HG02885 (cell line): ENCODE results near the gene SNX7.

Source experiments
- ATAC-seq: cut with Tn5 transposase; IDR thresholded peaks from one replicate; pipeline ENCODE4 v1.9.1; 2021; ENCODE audit warnings: mild to moderate bottlenecking; ENCODE audit not compliant: unreplicated experiment, poor library complexity

The SNX7 gene

DNA sequence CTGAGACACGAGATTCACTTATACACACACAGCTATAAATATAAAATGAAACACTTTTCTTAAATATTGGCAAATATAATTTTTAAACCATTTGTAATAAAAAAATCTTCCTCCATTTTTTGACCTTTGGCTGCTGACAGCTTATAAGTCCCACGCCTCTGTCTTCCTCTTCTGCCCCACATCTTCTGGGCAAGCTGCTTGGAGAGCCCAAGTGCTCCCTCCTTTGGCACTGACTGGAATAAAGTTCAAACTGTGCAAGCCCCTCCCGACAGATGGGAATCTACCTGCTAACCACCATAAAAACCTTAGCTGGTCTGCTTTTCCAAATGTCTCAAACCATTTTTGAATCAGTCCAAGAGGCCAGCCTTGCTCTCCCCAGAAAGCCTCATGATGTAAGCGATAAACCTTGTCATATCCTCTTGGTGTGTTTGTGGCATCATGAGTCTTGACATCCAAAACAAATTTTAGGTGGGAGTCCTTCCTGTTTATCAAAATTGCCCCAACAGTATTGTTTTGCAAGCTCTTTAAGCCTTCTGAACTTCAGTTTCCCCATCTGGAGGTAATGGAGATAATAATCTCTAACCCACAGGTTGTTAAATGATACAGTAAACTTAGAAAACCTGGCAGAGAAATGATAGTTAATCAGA is 99.8 kb downstream of the SNX7 start:
- no peak for ATAC-seq

DNA sequence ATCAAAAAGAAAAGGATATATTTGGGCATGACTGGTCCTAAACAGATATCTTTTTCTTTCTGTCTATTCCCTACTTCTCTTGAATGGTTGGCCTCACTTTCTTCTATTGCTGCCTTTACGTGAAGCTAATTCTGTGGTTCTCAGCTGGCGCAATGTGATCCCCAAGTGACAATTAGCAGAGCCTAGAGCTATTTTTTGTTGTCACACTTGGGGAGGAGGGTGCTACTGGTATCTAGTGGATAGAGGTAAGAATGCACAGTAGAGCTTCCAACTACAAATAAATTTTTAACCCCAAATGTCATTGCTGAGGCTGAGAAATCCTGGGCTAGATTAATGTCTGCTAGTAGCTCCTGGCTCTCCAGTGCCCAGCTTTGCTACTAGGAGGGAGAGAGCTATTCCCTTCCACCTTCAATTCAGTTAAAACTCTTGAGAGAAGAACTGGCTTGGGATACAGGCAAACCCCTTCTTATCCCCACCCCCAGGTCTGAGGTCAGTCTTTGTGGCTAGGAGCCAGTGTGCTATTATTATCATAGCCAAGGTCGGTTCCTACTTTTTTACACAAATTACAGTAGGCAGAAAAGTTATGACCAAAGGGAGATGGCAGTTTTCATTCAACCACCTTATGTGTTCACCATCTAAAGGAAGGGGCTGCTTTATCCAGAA is 102.1 kb downstream of the SNX7 start:
- ATAC-seq, result no peak

GRCh38 chr1:98764485-98764884 is 103.0 kb downstream of the SNX7 start:
- ATAC-seq, result no peak

- ATAC-seq, result peak; percentile 90
Observed at GRCh38 chr1:98766255-98766654, 104.7 kb downstream of the SNX7 start.

DNA sequence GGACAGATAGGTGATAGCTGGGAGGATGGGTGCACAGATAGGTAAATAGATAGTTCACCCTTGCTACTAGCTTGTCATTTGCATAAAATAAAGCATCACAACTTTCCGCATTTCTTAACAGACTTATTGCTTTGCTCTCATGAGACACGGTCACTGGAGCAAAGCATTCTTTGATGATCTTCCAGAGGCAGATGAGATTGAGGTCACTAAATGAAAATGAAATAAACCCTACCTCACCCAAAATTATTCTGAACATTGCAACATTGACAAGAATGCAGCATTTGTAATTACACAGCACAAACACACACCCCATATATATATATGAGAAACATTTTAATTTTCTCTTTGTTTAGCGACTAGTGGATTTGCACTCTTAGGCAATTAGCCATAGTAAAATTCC is 107.6 kb downstream of the SNX7 start:
- no peak for ATAC-seq

DNA sequence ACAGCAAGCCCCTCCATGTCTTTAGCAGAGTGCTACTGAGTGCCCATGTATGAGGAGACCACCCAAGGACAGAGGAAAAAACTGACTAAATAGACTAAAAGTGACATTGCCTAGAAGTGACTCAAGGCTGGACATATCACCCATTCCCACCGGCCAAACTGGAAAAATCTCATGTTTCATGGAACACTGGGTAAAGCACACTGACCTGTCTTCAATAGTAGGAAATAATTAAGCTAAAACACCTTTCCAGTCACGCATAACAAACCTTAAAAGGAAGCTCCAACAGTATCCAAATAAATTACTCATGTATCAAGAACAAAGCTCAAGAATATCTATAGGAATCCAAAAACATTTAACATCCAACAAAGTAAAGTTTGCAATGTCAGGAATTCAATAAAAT is 120.4 kb downstream of the SNX7 start:
- no peak for ATAC-seq

DNA sequence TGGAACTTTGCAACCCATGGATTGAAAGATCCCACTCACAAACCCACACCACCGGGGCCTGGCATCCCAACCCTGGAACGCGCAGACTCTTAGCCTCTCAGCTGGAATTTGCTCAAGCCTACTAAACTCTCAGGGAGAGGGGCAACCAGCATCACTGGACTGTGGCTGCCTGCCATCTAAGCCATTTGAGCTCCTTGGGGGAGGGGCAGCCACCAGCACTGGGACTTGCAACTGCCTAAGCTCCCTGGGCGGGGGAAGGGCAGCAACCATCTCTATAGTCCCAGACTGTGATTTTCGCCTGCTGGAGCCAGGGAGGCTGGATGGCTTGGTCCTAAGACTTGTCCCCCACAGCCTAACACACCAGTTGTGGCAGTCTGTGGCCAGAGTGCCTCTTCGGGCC is 122.3 kb downstream of the SNX7 start:
- ATAC-seq, result no peak

GRCh38 chr1:98791498-98791897 is 130.0 kb downstream of the SNX7 start:
- no peak for ATAC-seq

- ATAC-seq, result no peak
Observed at GRCh38 chr1:98792123-98792522, 130.6 kb downstream of the SNX7 start.

DNA sequence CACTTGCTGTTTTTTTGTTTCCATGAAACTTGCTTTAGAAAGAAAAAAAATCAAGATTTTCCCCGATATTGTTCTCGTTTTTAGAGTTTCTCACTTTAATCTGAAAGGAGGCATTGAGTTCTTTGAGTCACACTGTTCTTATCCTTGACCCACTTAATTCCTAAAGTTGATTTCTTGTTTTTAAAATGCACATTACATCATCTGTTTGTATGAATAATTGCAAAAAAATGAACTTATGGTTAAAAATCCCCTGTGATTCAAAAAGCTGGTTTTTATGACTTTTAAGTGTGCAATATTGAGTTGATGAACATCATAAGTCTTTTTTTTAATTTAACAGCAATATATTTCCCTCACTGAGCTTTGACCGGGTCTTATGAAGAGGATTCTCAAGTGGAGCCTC is 131.6 kb downstream of the SNX7 start:
- no peak for ATAC-seq

DNA sequence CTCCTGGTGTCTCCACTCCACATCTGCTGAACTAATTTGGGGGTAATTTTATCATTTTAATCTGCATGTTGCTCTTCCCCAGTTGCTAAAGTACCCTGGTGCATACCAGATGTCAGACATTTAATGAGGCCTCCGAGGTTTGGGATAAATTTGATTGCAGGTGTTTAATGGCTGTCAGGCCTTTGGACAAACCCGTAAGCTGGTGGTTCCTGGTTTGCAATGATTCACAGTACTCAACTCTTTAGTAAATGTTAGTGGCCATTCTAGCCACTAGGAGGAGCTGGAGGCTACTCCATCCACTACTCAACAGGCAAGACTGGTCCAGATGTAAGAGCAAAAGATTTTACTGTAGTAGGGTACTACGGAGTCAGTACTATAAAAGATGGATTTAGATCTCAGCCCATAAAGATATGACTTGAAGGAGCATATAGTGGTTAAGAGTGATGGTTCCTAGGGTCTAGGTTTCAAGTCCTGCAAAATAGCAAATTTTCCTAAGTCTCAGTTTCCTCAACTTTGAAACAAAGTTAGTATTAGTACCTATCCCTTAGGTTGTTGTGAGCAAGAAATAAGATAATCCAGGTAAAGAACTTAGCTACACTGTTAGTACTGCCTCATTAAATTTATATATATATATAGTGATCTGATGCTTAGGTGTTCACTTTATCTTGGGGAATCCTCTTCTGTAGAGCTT is 132.8 kb downstream of the SNX7 start:
- peak; percentile 99 for ATAC-seq

GRCh38 chr1:98796049-98796448 is 134.5 kb downstream of the SNX7 start:
- ATAC-seq, result no peak

DNA sequence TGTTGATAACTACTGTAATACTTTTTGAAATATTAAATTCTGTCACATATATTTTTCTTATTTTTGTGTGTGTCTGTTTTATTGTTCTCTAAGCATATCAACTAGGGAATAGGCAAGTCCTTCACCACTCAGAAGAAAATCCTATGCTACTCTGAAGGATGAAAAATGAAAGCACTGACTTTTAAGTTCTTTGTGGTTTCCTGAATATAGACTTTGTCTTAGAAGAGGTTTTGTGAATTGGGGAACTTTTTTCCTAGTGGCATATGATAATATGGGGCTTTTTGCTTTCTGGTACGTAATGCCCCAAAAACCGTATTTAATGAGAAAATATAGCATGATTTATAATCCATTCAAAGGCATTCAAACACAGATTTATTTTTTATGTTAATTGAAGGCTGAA is 136.0 kb downstream of the SNX7 start:
- ATAC-seq, result no peak
